COLO829 (cell line): ENCODE results near the gene FOXL2NB.

Source experiments
- DNase-seq: peaks from one replicate; pipeline ENCODE4 v3.0.0; 2012; ENCODE audit warnings: low spot score

FOXL2NB gene

DNA sequence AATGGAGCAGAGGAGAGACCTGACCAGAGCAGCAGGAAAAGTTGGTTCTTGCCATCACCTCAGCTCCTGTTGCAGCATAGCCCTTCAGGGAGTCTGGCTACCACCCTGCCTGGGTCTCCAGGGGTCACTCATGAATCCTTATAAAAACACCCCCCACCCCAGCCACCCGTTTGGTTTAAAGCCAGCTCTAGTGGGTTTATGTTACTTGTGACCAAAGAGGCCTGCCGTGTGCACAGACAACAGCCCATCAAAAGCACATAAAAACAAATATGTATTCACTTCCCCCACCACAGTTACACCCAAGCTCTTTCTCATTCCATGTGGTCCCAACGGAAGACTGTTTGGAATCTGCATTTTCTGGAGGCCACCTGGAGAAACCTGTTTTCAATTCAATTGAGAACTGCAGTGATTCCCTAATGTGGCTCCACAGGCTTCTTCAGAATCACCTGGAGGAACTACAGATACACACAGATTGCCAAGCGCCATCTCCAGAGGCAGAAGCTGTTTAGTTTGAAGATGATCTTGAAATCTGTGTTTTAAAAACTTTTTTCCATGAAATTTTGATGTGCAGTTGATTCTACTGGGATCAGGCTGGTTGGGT, 13.8 kb upstream of the FOXL2NB start:
- DNase-seq: no peak

DNA sequence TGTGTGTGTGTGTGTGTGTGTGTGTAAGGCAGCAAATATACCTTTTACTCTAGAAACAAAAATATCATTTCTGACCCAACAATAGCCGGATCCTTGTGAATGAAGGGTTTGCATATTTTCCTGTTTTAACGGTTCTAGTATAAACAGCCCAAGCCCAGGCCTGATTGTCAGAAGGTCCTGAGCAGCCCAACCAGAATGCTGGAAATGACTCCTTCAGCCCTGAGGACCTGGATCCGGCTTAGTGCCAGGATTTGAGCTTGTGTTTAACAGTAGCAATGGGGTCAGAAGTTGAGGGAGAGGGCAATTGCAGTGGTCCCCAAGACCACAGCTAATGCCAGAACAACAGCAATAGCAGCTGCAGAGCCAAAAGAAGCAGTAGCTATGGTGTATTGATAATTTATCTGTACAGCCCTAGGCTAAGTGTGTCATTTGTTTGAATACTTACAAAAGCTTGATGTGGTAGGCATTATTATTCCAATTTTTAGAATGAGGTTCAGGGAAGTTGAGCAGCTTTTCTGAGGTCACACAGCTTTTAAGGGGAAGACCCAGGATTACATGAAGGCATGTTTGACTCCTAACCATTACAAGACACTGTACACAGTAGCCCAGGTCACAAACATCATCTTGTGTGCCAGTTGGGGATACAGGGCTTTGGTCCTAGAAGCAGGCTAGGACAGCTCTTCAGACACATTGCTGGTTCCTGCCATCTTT, 12.9 kb upstream of the FOXL2NB start:
- no peak for DNase-seq

DNA sequence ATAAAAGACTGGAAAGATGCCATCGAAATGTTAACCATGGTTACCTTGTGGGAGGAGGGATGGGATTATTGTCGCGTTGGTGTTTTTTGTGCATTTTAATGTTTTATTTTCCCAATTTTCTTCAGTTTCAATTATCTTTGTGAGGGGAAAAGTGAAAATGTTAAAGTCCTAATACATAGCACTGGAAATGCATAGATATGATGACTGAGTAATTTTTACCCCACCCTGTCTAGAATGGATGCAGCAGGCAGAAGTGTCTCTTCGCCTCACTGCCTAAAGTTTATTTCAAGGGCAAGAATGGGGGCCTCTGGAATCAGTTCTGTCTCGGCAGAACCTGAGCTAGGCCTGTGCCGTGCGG, 11.5 kb upstream of the FOXL2NB start:
- DNase-seq: no peak

DNA sequence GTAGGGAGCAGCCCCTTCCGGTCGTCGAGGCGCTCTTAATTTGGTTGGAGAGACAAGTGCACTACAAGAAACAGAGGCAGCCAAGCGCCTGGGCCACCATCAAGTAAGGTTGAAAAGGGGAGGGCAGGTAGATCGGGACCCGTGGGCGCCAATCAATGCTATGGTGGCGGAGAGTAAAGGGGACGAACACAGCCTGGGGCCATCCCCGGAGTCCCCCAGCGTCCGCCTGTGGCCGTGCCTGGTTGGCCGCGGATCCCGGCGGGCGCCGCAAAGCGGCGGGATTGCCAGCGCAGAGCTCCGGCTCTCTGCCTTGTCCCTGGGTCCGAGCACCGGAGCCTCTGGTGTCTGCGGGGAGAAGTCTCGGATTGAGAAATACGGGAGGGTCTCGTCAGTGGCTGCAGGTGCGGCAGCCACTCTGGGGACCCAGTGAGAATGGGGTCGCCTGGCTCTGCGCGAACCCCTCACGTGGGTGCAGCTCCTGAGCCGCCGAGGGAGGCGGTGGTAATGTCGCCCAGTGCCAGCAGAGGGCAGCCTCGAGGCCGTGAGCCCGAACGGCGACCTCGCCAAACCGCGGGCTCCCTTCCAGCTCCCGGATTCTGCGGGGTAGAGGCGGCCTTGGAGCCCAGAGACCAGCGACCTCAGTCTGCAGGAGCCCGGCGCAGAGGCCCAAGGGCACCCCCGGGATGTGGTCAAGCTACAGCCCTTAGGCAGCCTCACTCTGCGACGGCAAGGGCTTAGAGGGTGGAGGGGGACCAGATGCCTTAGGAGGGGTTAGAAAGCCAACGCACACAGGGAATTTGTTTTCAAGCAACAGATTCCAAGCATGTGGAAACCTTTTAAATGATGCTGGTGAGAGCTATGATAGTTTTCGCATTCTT, 10.9 kb upstream of the FOXL2NB start:
- peak; percentile 83 for DNase-seq

DNA sequence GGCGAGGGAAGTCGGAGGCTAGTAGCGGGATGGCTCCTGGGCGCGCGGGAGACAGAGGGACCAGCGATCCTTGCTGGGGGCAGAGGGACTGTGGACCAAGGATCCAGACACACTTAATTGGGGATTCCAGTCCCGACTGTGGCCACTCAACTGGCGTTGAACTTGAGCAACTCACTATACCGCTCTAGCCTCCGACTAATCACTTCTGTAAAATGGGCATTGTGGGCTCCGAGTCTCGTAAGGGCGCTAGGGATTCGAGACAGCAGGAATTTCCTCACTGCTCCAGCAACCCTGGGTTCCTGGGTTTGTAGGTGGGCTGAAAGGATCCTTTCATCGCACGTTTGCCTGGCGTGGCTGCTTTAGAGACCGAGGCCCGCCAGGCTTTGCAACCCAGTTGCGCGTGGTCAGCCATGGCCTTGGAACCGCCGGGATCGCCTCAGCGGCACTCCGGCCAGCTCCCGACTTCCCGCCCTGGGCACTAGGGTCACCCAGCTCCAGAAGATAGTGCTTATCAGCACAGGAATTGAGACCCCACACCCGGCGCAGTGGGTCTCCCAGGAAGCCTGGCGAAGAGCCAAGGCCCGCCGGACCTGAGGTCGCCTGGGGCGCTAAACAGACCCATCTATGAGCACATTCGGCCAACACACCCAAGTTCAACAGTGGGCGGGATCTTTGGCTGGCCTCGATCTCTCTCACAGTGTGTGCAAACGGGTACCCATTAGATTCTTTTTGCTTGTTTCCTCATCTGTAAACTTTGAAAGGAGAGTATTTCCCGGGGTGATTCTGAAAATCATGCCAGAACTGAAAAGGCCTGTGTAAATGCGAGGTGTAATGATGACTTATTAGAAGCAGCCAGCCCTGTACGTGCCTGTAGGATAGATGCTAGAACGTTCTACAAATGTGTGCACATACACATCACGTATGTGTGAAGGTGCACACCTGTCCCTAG, 10.0 kb upstream of the FOXL2NB start:
- no peak for DNase-seq

DNA sequence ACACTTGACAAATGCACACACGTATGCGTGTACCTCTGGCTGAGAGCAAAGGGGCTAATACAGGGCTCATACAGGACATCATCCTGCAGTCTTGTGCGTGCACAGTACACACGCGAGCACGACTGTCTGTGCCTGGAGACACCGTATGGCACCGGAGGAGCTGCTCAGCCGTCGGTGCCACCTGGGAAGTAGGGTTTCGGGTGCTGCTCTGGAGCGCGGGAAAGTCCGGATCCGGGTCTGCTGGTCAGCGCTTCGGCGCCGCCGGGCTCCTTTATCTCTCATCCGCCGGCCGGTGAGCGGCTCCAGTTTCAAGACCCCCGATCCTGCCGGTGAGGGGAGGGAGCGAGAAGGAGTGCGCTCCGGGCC, 9.3 kb upstream of the FOXL2NB start:
- DNase-seq: no peak

DNA sequence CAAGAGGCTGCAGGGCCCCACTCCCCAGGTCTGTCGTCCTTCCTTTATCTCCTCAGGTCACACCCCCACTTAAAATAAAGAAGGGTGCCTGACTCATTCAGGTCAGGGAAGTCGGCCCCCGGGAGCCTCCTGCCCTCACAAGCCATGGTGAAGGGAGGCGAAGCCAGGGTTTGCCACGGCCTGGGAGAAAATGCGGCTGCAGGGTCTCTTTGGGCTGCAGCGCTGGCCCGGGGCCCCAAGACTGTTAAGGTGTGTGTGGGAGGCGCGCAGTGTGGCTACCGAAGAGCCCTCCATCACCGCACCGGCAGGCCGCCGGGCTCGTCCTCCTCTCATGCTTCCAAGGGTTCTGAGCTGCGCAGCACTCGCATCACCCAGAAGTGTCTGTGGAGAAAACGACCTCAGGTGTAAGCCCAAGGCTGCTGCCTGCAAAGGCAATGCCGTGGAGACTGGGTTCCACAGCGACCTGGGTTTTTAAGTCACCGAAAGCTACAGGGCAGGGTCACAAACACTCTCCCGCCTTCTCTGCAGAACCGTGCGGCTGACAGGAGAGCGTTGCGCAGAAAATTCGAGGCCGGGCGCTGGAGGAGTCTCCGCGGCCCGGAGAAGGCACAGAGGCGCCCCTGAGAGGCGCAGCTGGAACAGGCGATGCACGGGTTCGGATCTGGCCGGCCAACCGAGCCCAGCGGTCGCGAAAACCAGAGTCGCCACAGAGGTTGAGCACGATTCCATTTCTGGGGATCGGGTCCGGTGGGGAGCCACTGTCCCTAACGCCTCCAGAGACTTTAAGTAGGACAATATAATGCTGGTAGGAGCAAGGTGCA, 8.8 kb upstream of the FOXL2NB start:
- DNase-seq: no peak

DNA sequence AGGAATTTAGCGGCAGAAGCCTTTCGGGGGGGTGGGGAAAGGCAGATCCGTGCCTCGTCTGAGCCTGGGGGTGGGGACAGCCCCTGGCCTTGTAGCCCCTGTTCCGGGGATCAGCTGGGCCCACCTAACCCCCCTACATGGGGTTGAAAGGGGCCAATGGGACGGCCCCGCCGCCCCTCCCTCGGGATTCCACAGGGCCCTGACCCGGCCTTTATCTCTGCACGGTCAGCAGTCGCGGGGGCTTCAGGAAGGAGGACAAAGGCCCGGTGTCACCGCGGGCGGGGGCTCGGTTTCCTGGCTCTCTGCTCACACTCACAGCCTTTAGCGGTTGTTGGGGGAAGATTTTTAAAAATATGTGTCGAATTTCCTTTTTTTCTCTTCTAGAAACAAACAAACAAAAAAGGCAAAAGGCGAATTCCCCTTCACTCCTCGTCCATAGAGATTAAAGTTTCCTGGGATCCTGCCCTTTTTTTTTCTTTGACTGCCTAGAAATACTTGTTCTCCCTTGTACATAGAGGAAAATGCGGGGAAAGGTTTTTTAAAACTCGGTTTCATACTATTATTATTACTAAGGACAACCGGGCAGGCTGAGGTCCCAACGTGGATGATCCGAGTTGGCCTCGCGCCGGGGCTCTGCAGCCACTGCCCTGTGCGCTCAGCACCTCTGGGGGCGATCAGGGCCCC, 8.0 kb upstream of the FOXL2NB start:
- no peak for DNase-seq

DNA sequence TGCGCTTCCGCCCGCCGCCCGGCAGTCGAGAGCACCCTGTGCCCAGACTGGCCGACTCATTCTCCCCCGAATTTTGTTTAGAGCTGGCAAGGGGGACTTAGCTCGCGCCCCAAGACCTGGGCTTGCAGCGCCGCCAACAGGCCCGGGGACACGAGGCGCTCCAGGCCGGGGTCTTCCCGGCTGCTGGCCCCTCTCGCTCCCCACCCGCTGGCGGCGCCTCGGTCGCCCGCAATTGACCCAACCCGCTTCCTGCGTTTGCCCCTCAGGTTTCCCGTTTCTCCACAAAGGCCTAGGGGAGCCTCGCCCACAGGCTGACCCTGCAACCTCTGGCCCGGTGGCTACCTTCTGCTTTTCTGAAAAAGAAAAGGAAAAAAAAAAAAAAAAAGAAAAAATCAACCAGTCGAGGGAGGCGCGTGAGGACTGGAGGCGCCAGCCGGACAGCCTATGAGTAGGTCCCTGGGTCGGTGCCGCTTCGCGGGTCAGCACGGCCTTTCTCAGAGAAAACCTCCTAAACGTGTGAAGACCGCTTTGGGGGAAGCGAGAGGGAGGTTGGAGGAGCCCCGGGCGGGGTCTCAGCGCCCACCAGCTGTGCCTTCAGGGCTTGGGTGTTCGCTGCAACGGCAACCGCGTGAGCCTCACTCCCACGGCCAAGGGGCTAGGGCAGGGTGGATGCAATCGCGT, 7.3 kb upstream of the FOXL2NB start:
- no peak for DNase-seq

DNA sequence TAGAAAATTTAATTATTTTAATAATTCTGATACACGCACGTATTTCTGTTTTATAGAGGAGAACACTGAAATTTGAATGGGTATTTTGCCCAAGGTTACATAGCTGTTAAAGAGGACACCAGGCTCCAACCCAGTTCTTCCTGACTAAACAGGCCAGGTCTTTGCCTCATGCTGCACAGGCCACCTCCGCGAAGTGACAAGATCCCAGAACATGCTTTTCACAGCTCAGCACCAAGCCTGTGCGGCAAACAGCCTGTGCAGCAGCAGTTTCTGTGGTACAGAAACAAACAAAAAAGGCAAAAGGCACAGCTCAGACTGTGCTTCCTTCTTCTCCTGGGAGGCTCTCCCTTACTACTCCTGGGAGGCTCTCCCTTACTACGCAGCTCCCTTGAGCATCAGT, 6.6 kb upstream of the FOXL2NB start:
- DNase-seq: no peak

DNA sequence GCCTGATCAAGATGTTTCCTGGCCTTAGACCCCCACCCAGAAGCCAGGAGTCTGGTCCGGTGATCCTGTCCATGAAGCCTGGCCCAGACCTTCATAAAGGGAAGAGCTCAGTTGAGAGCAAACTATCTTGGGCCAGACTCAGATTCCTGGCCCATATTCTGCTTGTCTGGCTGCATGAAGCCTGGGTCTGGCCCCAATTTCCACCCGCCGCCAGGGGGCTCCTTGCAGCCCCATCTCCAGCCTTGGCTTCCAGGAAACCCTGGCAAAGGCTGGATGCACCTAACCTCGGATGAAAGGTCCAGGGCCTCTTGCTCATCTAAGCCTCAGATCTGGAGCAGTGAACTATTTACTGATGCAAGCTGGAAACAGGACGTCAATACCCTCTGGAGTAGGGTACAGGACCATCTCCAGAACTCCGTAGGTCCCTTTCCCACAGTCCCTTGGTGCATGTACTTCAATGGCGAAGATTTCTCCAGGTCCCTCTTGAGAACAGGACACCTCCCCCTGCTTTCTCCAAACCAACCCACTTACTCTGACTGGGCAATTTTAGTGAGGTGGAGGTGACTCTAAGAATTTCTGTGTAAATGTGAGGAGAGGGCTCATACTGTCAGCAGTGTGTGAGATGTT, 5.6 kb upstream of the FOXL2NB start:
- no peak for DNase-seq

DNA sequence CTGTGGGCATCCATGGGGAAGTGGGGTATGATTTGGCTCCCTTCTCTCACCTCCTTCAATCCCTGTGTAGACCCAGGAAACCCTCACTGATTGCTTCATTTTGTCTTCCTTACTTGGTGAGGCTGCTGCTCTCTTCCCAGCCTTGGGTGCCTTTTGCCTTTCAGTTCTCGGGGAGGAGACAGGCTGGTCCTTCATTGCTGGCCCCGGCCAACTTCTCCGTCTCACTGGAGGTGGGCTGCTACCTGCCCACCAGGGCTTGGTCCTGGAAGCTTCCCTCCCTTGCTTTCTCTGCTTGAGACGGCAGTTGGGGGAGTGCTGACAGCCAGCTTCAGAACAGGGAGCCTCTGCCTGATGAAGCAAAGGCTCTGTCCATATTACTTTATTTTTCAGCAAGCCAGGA, 4.7 kb upstream of the FOXL2NB start:
- DNase-seq: no peak

DNA sequence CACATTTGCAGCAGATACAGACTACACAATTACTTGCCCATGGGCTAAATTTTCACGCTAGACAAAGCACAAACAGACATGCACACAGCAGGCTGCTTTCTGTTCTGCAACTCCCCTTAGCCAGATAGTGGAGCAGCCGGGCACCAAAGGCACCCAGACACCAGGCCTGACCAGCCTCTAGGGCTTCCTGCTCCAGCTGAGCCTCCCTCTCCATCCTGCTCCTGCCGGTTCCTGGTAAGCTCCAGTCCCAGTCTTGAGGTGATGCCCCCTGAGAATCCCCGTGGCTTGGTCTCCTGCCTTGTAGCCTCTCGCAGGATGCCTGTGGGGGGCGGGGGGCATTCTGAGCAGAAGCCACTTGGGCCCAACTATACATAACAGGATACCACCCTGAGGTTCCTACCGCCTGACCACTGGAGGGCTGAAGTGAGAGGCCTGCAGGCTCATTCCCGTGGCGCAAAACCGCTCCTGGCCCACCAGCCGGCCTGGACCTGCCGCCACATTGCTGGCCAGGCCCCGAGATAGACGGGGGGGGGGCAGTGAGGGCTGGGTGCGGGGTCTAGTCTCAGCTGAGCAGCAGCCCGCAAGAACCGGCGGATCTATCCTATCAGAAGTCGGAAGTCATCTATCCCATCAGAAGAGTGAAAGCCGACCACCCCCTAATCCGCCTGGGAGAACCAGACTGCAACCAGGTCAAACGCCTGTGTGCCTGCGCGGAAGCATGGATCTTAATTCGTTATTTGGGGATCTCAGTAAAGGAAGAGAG, 4.0 kb upstream of the FOXL2NB start:
- no peak for DNase-seq

DNA sequence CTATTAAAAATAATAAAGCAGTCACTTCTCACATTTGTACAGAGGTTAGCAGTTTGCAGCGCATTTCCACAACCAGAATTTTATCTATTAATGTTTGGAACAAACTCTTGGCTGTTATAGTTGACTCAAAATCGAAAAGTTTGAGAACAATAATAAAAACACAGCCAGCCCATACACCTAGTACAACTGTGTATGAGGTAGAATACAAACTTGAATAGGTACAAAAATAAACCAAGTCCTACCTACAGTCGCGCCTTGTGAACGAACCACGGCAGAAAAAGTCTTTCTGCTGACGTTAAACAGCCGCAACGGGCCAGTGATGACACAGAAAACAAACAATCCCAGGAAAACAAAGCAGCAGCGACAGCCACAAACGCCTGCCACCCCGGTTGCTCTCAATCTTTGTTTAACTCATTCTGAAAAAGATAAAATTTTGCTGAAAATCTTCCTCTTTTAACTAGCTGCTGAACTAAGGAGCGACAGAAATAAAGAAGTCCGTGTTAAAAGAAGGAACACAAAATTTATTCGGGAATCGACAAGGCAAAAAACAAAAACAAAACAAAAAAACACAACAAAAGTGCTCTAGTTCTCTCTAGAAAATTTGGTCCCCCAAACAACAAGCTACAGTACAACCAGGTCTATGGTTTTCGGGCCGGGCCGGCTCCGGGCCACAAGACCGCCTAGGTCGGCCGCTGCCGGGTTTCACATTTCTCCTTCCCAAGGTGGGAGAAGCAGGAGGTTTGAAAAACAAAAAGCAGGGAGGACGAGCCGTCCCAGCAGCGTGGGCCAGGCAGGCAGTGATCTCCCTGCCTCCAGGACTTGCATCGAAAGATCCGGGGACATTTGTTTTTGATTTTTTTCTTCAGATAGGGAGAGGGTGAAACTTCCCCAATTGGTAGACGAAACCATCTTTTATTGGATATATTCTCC, 3.0 kb upstream of the FOXL2NB start:
- no peak for DNase-seq

DNA sequence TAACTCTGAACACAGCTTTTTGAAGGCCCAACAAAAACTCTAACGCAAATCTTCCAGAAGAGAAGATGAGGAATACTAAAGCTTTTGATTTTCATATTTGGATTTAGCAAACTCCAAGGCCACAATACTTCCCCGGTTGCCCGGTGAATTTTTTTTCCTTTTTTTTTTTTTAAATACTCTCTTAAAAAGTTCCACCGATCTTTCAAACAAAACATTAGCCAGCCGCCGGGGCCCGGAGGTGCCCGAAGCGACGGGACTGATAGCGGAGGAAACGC, 2.4 kb upstream of the FOXL2NB start:
- DNase-seq: no peak

DNA sequence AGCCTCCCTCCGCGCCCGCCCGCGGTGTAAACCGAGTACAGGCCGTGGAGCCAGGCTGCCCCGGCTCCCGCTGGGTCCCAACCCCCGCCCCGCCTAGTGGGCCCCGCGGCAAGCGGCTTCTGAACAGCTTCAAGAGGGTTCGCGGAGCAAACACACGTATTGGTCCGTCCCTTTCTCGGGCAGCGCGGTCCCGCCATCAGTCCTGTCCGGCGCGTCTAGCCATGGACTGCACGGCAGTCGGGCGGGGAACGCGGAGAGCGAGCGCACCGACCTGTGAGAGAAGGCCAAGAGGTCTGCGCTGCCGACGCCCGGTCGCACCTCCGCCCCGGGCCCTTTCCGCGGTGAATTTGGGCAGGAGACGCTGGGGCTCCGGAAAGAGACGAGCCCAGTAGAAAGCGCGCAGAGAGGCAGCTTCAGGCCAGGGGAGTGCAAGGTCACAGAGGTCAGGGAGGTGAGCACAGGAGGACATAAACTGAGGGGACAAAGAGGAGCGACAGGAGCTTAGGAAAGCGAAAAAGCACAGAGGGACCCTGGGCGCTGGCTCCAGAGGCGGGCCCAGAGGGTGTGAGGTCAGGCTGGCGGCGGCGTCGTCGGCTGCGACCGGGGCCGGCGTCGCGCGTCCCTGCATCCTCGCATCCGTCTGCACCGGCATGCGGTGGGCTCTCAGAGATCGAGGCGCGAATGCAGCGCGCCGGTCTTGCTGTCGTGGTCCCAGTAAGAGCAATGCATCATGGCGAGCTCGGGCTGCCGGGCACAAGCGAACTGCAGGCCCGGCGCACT, 1.9 kb upstream of the FOXL2NB start:
- DNase-seq: no peak
